Measurements from ENCODE around the gene ZFYVE9. TPM values are rescaled to one million over a fixed set of nuclear protein-coding genes. Genes with fewer than 3 reads are reported as not detected.

Gene ZFYVE9
- total RNA-seq, 1 experiment from 2014 or later = 28.4 TPM

DNA sequence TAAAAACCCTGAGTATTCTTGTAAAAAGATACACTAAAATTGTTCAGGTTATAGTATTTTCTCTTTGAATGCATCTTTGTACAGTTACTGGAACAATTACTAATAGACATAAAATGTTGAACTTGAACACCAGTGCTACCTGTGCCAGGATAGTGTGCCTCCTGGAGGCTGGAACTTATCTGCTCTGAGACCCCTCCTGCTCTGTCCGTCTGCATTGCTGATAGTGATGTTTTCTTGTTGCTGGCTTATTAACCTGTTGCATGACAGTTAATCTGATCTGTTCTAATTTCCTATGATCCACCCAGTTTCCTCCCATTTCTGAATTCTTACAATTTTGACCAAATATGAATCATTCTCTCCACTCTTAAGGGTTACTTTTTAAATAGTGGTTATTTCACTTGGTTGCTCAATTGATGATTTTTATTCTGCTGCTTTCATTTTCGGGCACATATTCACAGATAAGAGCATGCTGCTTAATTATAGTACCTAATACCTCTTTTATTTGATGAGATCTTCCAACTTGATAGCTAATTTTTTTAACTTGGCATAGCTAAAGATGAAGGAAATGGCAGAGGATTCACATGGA lies 122.7 kb downstream of the ZFYVE9 start:
- no CpG with 5 or more reads among the region's 2 CpGs for WGBS (ENCODE audit: extremely low coverage, insufficient read length, low lambda C conversion rate)
- H3K4me2 ChIP-seq (ENCODE audit: insufficient read depth, insufficient read length, low read length) = no peak overlapping the region
- no peak overlapping the region for H3K27ac ChIP-seq (ENCODE audit: insufficient read length, low read depth, low read length)
- no peak overlapping the region for H4K8ac ChIP-seq (replicated peaks; ENCODE audit: insufficient read length, low read depth, low read length)
- no peak overlapping the region for H3K14ac ChIP-seq (ENCODE audit: insufficient read depth, low read length)
- H3K27ac Mint-ChIP-seq = no peak overlapping the region
- peaks cover 11 to 12% of the 10 kb centered on the region in 2 experiments for H3K4me1 Mint-ChIP-seq
- H3T11ph ChIP-seq (ENCODE audit: low read length) = no peak overlapping the region
- no peaks in the 10 kb centered on the region for H3K4me1 ChIP-seq (ENCODE audit: insufficient read depth, low read length)
- H2BK5ac ChIP-seq (ENCODE audit: insufficient read length, low read length) = no peak overlapping the region
- H3K4ac ChIP-seq (ENCODE audit: low read depth, low read length) = no peak overlapping the region
- H3K79me1 ChIP-seq (ENCODE audit: insufficient read depth, low read depth, low read length, poor library complexity, severe bottlenecking) = no peaks in the 10 kb centered on the region
- no peak overlapping the region for H4K91ac ChIP-seq (ENCODE audit: insufficient read length, low read depth, low read length)
- no peak overlapping the region for H3K9ac ChIP-seq (ENCODE audit: extremely low read depth, insufficient read length, low read length)
- no peaks in the 10 kb centered on the region for H4K20me1 ChIP-seq (ENCODE audit: control insufficient read depth, insufficient read depth, insufficient read length)
- peaks cover 2 to 8% (median 7%) of the 10 kb centered on the region in 3 experiments; a peak in 6 of 7 replicates for H3K36me3 Mint-ChIP-seq (ENCODE audit: insufficient read depth in 1 of 3, low read depth in 3 of 3)
- H3K79me2 ChIP-seq (ENCODE audit: insufficient read depth, low read length) = no peaks in the 10 kb centered on the region
- H2AFZ ChIP-seq (ENCODE audit: low read length) = no peak overlapping the region
- no peak overlapping the region for H2BK20ac ChIP-seq (ENCODE audit: low read depth, low read length, poor library complexity, severe bottlenecking)
- H3K56ac ChIP-seq (ENCODE audit: insufficient read length, low read depth, low read length) = no peak overlapping the region
- H4K5ac ChIP-seq (ENCODE audit: insufficient read length, low read depth, low read length) = no peak overlapping the region
- H3K27me3 Mint-ChIP-seq (ENCODE audit: low read depth) = no peaks in the 10 kb centered on the region
- H3K23ac ChIP-seq (ENCODE audit: insufficient read length, low read depth, low read length) = no peak overlapping the region
- H3K4me3 Mint-ChIP-seq = no peak overlapping the region
- H3K9me3 Mint-ChIP-seq = no peaks in the 10 kb centered on the region
- H2AK5ac ChIP-seq (ENCODE audit: insufficient read length, low read length) = no peak overlapping the region
- DNase-seq = no peak
- TF ChIP-seq, protein P1, sequence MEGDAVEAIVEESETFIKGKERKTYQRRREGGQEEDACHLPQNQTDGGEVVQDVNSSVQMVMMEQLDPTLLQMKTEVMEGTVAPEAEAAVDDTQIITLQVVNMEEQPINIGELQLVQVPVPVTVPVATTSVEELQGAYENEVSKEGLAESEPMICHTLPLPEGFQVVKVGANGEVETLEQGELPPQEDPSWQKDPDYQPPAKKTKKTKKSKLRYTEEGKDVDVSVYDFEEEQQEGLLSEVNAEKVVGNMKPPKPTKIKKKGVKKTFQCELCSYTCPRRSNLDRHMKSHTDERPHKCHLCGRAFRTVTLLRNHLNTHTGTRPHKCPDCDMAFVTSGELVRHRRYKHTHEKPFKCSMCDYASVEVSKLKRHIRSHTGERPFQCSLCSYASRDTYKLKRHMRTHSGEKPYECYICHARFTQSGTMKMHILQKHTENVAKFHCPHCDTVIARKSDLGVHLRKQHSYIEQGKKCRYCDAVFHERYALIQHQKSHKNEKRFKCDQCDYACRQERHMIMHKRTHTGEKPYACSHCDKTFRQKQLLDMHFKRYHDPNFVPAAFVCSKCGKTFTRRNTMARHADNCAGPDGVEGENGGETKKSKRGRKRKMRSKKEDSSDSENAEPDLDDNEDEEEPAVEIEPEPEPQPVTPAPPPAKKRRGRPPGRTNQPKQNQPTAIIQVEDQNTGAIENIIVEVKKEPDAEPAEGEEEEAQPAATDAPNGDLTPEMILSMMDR (conservative IDR thresholded peaks at IDR 0.05) = no peak
- H3K27me3 ChIP-seq (ENCODE audit: insufficient read depth, low read length) = no peaks in the 10 kb centered on the region
- H3K23me2 ChIP-seq (ENCODE audit: insufficient read length, low read depth, low read length, poor library complexity, severe bottlenecking) = no peaks in the 10 kb centered on the region
- no peak overlapping the region for H2BK120ac ChIP-seq (ENCODE audit: low read depth, low read length, poor library complexity, severe bottlenecking)
- H2BK15ac ChIP-seq (ENCODE audit: low read depth, low read length) = no peak overlapping the region
- H3K18ac ChIP-seq (ENCODE audit: insufficient read length, low read depth, low read length) = no peak overlapping the region
- H2BK12ac ChIP-seq (ENCODE audit: insufficient read length, low read depth, low read length) = no peak overlapping the region
- H3K9me3 ChIP-seq (ENCODE audit: control insufficient read depth, low read depth, low read length) = no peaks in the 10 kb centered on the region
